IMR-90 (cell line): ENCODE measurements around the gene NDUFB2. TPM values are rescaled to one million over a fixed set of nuclear protein-coding genes. Genes with fewer than 3 reads are reported as not detected.
A peak's percentile ranks its signal among the peaks of the same experiment; 100 is the strongest.

ENCODE experiments used
- ATAC-seq: fragments of 200-7000 bp; cut with Tn5 transposase; 2 replicates; pipeline ENCODE4 v1.9.1; 2020; ENCODE audit warnings: low read depth, mild to moderate bottlenecking, moderate library complexity
- BruUV-seq: library from RNA; stranded (reverse); fragments of 400-500 nt; replicated peaks from 2 replicates; lab custom pipeline; 2021; lab: Mats Ljungman, UMichigan
- CTCF ChIA-PET: fragments of 300-600 bp; formaldehyde crosslinking; extraction: SDS; loops from one replicate; lab custom pipeline; 2021; ENCODE audit warnings: antibody characterized with exemption; lab: Yijun Ruan, JAX
- POLR2A ChIA-PET: fragments of 300-600 bp; sonication (Branson Sonifier 250); formaldehyde crosslinking; loops from one replicate; lab custom pipeline; 2022; ENCODE audit warnings: antibody characterized with exemption; ENCODE audit not compliant: unreplicated experiment; lab: Charles Lee
- DNase-seq: peaks from one replicate; pipeline ENCODE4 v3.0.0; 2013
- H2AFZ ChIP-seq: replicated peaks from 2 replicates; pipeline ENCODE3; 2013; ENCODE audit warnings: low read length, mild to moderate bottlenecking; ENCODE audit not compliant: poor library complexity
- H2AK5ac ChIP-seq: 2 replicates; pipeline ENCODE4 v1.6.1; 2013; ENCODE audit warnings: low read depth, low read length, inconsistent platforms
- H2AK9ac ChIP-seq: replicated peaks from 2 replicates; pipeline ENCODE3; 2013; ENCODE audit warnings: mild to moderate bottlenecking, low read depth, low read length, moderate library complexity; ENCODE audit not compliant: poor library complexity
- H2BK120ac ChIP-seq: 2 replicates; pipeline ENCODE4 v1.6.1; 2013; ENCODE audit warnings: low read depth, low read length, inconsistent platforms
- H2BK15ac ChIP-seq: 3 replicates; pipeline ENCODE4 v1.6.1; 2013; ENCODE audit warnings: low read depth, low read length, inconsistent platforms
- H2BK20ac ChIP-seq: 2 replicates; pipeline ENCODE4 v1.6.1; 2013; ENCODE audit warnings: low read depth, mild to moderate bottlenecking, inconsistent platforms, low read length, moderate library complexity
- H2BK5ac ChIP-seq: 2 replicates; pipeline ENCODE4 v1.6.1; 2013; ENCODE audit warnings: mild to moderate bottlenecking, low read depth, low read length, inconsistent platforms; ENCODE audit not compliant: poor library complexity, severe bottlenecking
- H3K14ac ChIP-seq: replicated peaks from 2 replicates; pipeline ENCODE4 v1.6.1; 2013; ENCODE audit warnings: low read depth, low read length, inconsistent platforms
- H3K18ac ChIP-seq: 2 replicates; pipeline ENCODE4 v1.6.1; 2013; ENCODE audit warnings: low read depth, low read length, control low read depth
- H3K23ac ChIP-seq: 2 replicates; pipeline ENCODE4 v1.6.1; 2013; ENCODE audit warnings: low read depth, low read length, inconsistent platforms
- H3K27ac ChIP-seq: 2 replicates; pipeline ENCODE4 v1.5.1; 2013; ENCODE audit warnings: mild to moderate bottlenecking, control low read depth, low read length; ENCODE audit not compliant: insufficient read depth
- H3K27me3 ChIP-seq: 2 replicates; pipeline ENCODE4 v1.6.1; 2013; ENCODE audit warnings: low read length; ENCODE audit not compliant: control insufficient read depth, insufficient read depth
- H3K36me3 ChIP-seq: 2 replicates; pipeline ENCODE4 v1.6.1; 2013; ENCODE audit warnings: low read length, mixed read lengths; ENCODE audit not compliant: control insufficient read depth, insufficient read depth
- H3K4ac ChIP-seq: 2 replicates; pipeline ENCODE4 v1.6.1; 2013; ENCODE audit warnings: low read depth, low read length, inconsistent platforms
- H3K4me1 ChIP-seq: 2 replicates; pipeline ENCODE4 v1.6.1; 2013; ENCODE audit warnings: low read length, mixed read lengths; ENCODE audit not compliant: control insufficient read depth, insufficient read depth
- H3K4me2 ChIP-seq: 2 replicates; pipeline ENCODE4 v1.6.1; 2013; ENCODE audit warnings: low read depth, mild to moderate bottlenecking, control low read depth, low read length, moderate library complexity
- H3K4me3 ChIP-seq: 2 replicates; pipeline ENCODE4 v1.5.1; 2013; ENCODE audit warnings: low read depth, mild to moderate bottlenecking, control low read depth, low read length, moderate library complexity; ENCODE audit not compliant: insufficient read depth
- H3K56ac ChIP-seq: 2 replicates; pipeline ENCODE4 v1.6.1; 2013; ENCODE audit warnings: low read length, inconsistent platforms; ENCODE audit not compliant: insufficient read depth; ENCODE audit errors: extremely low read depth
- H3K79me1 ChIP-seq, 2 experiments: 2 replicates each; pipeline ENCODE4 v1.6.1; 2013; ENCODE audit warnings: low read length in 2 of 2, inconsistent platforms in 1 of 2, low read depth in 1 of 2
- H3K9ac ChIP-seq: 2 replicates; pipeline ENCODE4 v1.6.1; 2013; ENCODE audit warnings: low read depth, low read length, control low read depth
- H3K9me1 ChIP-seq: 2 replicates; pipeline ENCODE4 v1.6.1; 2013; ENCODE audit warnings: low read length, inconsistent platforms; ENCODE audit not compliant: insufficient read depth
- H3K9me3 ChIP-seq: 2 replicates; pipeline ENCODE4 v1.6.1; 2013; ENCODE audit warnings: low read length; ENCODE audit not compliant: control insufficient read depth, insufficient read depth
- H4K20me1 ChIP-seq: 2 replicates; pipeline ENCODE4 v1.6.1; 2013; ENCODE audit warnings: low read length, inconsistent platforms; ENCODE audit not compliant: insufficient read depth
- H4K5ac ChIP-seq: 2 replicates; pipeline ENCODE4 v1.6.1; 2013; ENCODE audit warnings: mild to moderate bottlenecking, low read depth, low read length, control low read depth
- H4K8ac ChIP-seq, 2 experiments: 2 replicates each; pipeline ENCODE4 v1.6.1; 2013; ENCODE audit warnings: low read depth in 2 of 2, low read length in 2 of 2, control low read depth in 1 of 2, inconsistent platforms in 1 of 2
- H4K91ac ChIP-seq: 2 replicates; pipeline ENCODE4 v1.6.1; 2013; ENCODE audit warnings: low read depth, low read length, inconsistent platforms; ENCODE audit not compliant: insufficient read depth
- CEBPB ChIP-seq: IDR thresholded peaks from 2 replicates; pipeline ENCODE4 v1.6.1; 2012; ENCODE audit warnings: low read depth, low read length, improper control_type of control experiment
- CHD1 ChIP-seq: IDR thresholded peaks from 2 replicates; pipeline ENCODE4 v1.6.1; 2012; ENCODE audit warnings: low read depth, low read length, improper control_type of control experiment
- SMC3 ChIP-seq: fragments of 150-350 bp; IDR thresholded peaks from 2 replicates; pipeline ENCODE4 v1.6.1; 2016; ENCODE audit warnings: low read depth, mild to moderate bottlenecking, antibody characterized with exemption, low read length, moderate library complexity
- WGBS, 2 experiments: methylation state at CpG; one replicate each; pipeline versions ENCODE4 v1.1.5 to v1.1.7; 2013; ENCODE audit warnings: missing lambda C conversion rate in 2 of 2; ENCODE audit not compliant: insufficient read length in 1 of 2; ENCODE audit errors: extremely low coverage in 2 of 2; 5-methylcytosine and 5-hydroxymethylcytosine counted together
- dilution Hi-C: fragments of 300-500 bp; cut with HindIII; formaldehyde crosslinking; loops from one replicate; pipeline ENCODE4 v1.14.3; 2018; ENCODE audit warnings: low sequenced_read_pairs; ENCODE audit not compliant: unreplicated experiment
- in situ Hi-C: fragments of 300-500 bp; cut with MboI; formaldehyde crosslinking; loops from 3 replicates; pipeline ENCODE4 v1.14.3; 2019; ENCODE audit warnings: low sequenced_read_pairs, inconsistent platforms, mixed read lengths
- intact Hi-C: fragments of 100-400 bp; cut with micrococcal nuclease; formaldehyde crosslinking; loops from 2 replicates; pipeline ENCODE4 v1.10.0; 2022
- polyA plus RNA-seq, 3 experiments: library from polyadenylated mRNA; depleted of rRNA; stranded (reverse); fragments of >200 nt; gene quantifications; 2 replicates each; pipeline ENCODE4 v1.2.3, GENCODE V29; 2012; ENCODE audit warnings: low replicate concordance in 1 of 3
- total RNA-seq: library from RNA; depleted of rRNA; stranded (reverse); fragments of >200 nt; gene quantifications from 2 replicates; pipeline ENCODE4 v1.2.3, GENCODE V29; 2012

NDUFB2 gene
- total and polyA plus RNA-seq, 2 of the 4 experiments (the other 2 are of a cell fraction): 81.7 to 143 TPM

DNA sequence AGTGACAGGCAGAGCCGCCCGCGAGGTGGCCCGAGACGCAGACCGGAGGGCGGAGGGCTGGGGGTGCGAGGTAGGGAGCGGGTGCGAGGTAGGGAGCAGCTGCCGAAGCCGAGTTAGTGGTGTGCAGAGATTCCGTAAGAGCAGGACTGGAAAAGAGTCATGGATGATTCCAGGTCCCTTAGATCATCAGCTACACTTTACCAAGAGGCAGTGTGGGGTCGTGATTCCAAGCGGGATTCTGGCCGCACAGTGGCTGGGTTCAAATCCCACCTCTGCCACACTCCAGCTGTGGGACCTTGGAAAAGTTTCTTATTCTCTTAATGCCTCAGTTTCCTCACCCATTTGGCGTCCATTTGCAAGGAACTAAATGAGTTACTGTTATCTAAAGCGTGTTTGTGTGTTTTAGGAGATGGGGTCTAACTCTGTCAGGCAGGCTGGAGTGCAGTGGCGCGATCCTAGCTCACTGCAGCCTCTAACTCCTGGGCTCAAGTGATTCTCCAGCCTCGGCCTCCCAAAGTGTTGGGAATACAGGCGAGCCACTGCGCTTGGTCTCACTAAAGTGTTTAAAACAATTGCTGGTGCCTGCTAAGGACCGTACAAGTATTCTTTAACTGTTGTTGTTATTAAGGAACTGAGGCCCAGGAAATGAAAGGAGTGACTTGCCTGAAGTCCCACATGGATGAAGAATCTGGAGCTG is 1.1 kb downstream of the NDUFB2 start:
- Histone ChIP-seq H2BK120ac (peak overlapping the region; percentile 18; the same call in 1 of the 2 replicates), H2BK15ac (no peak overlapping the region), H2AK9ac (peak overlapping the region; percentile 93), H2AK5ac (peak overlapping the region; percentile 35; the same call in 1 of the 2 replicates), H3K4ac (peak overlapping the region; percentile 61), H3K9me1 (peaks cover 6% of the 10 kb centered on the region; the same call in 1 of the 2 replicates), H3K23ac (peak overlapping the region; percentile 97), H2BK20ac (peak overlapping the region; percentile 21; the same call in 1 of the 2 replicates), H4K20me1 (no peaks in the 10 kb centered on the region; the same call in 1 of the 2 replicates), H3K27ac (peak overlapping the region; percentile 94), H3K18ac (no peak overlapping the region), H4K91ac (peak overlapping the region; percentile 51; the same call in 1 of the 2 replicates), H3K4me3 (peak overlapping the region; percentile 92), H3K4me1 (peaks cover 5% of the 10 kb centered on the region), H3K36me3 (no peaks in the 10 kb centered on the region), H3K9ac (peak overlapping the region; percentile 85), H3K79me1 (peaks cover 13 to 37% of the 10 kb centered on the region in 2 experiments; a peak in 3 of 4 replicates), H3K14ac (peak overlapping the region; percentile 54), H3K9me3 (no peaks in the 10 kb centered on the region), H4K8ac (peak overlapping the region; percentile 50 to 72; a peak in 3 of 4 replicates), H3K4me2 (peak overlapping the region; percentile 86), H2AFZ (peak overlapping the region; percentile 89), H3K56ac (peak overlapping the region; percentile 70; the same call in 1 of the 2 replicates), H4K5ac (peak overlapping the region; percentile 2; the same call in 1 of the 2 replicates), H2BK5ac (peak overlapping the region; percentile 51), H3K27me3 (no peaks in the 10 kb centered on the region)
- no peak for ATAC-seq
- ChIA-PET POLR2A (no interaction called here), CTCF (interaction anchor here (0.6 kb wide), 1 partner anchor 402 kb away, joined by 3 read pairs; no protein-coding TSS in a partner anchor)
- dilution Hi-C loops (no loop called here), in situ Hi-C loops (no loop called here), intact Hi-C loops (loop anchor here (2.0 to 10.0 kb wide), 2 partner anchors 223 to 227 kb away; partner anchors contain the start of gene BRAF)
- TF ChIP-seq CHD1: no peak
- TF ChIP-seq SMC3: 0 out of 2 replicates have a peak, but pooled peaks have one; percentile 10
- TF ChIP-seq CEBPB: 0 out of 2 replicates have a peak, but pooled peaks have one; percentile 31
- peak; percentile 64 for DNase-seq
- no TSS peak for BruUV-seq
- WGBS, 2 experiments: 54% methylated on average over 10 of the region's 24 CpGs; no CpG with 5 or more reads in 1 of the 2 experiments
